DND-41 (cell line): ENCODE measurements around the gene PCBP1.

Experiments used
- CTCF ChIP-seq: IDR thresholded peaks from 2 replicates; pipeline ENCODE4 v1.5.1; 2012; ENCODE audit warnings: borderline replicate concordance, low read length, moderate library complexity, mild to moderate bottlenecking; ENCODE audit not compliant: poor library complexity, severe bottlenecking; ENCODE audit errors: extremely low read depth
- EZH2 ChIP-seq: IDR thresholded peaks from 3 replicates; pipeline ENCODE4 v1.6.1; 2012; ENCODE audit warnings: borderline replicate concordance, low read depth, mild to moderate bottlenecking, moderate library complexity, low read length, inconsistent platforms; ENCODE audit not compliant: severe bottlenecking

GRCh38 chr2:70098032-70098431, 10.8 kb downstream of the PCBP1 start:
- TF ChIP-seq CTCF (no peak), EZH2 (no peak)
